HCT116 (cell line): ENCODE data around the gene BEGAIN. TPM values are rescaled to one million over a fixed set of nuclear protein-coding genes. Genes with fewer than 3 reads are reported as not detected.
A peak's percentile ranks its signal among the peaks of the same experiment; 100 is the strongest.

Experiments
- ATAC-seq: fragments of 200-7000 bp; cut with Tn5 transposase; 2 replicates; pipeline ENCODE4 v1.9.1; 2020; ENCODE audit warnings: mild to moderate bottlenecking, moderate library complexity
- BruUV-seq: library from RNA; stranded (reverse); fragments of 400-500 nt; replicated peaks from 2 replicates; lab custom pipeline; 2021; lab: Mats Ljungman, UMichigan
- CTCF ChIA-PET: fragments of 300-600 bp; sonication (Branson Sonifier 250); formaldehyde crosslinking; loops from one replicate; lab custom pipeline; 2021; ENCODE audit warnings: antibody characterized with exemption; lab: Charles Lee
- POLR2A ChIA-PET: fragments of 300-600, 350-600 bp; sonication (Branson Sonifier 250); formaldehyde crosslinking; loops from one replicate; lab custom pipeline; 2021; ENCODE audit warnings: antibody characterized with exemption; lab: Charles Lee
- RAD21 ChIA-PET, 2 experiments: fragments of 300-600 bp; sonication (Branson Sonifier 250); formaldehyde crosslinking; loops; one replicate each; lab custom pipeline; 2023; ENCODE audit warnings: low total read pairs in 2 of 2; ENCODE audit not compliant: uncharacterized antibody in 2 of 2, unreplicated experiment in 2 of 2, low non-redundant PET in 1 of 2; lab: Charles Lee
- DNase-seq: peaks from one replicate; pipeline ENCODE4 v3.0.0-alpha.2; 2010; ENCODE audit warnings: low read depth, low spot score
- H2AFZ ChIP-seq: fragments of 200-600 bp; shearing (Covaris generic), sonication (generic); 2 replicates; pipeline ENCODE4 v1.6.1; 2017; ENCODE audit warnings: low read depth, mixed run types, mixed read lengths, antibody characterized with exemption, low read length; ENCODE audit not compliant: poor library complexity, severe bottlenecking
- H3K27ac ChIP-seq: 2 replicates; pipeline ENCODE4 v1.5.1; 2012; ENCODE audit warnings: low read depth, low read length
- H3K27me3 ChIP-seq: fragments of 200-600 bp; sonication (generic); 2 replicates; pipeline ENCODE4 v1.6.1; 2016; ENCODE audit warnings: mixed run types, low read length, mixed read lengths; ENCODE audit not compliant: insufficient read depth
- H3K36me3 ChIP-seq, 2 experiments: fragments of 200-500 bp in 1 of 2; fragments of 200-600 bp in 1 of 2; sonication (Bioruptor generic) in 1 of 2; sonication (generic) in 1 of 2; 2 replicates each; pipeline versions ENCODE4 v1.5.1 to v1.6.1; 2014 to 2016; ENCODE audit warnings: low read length in 2 of 2, inconsistent platforms in 1 of 2, mixed read lengths in 1 of 2, mixed run types in 1 of 2; ENCODE audit not compliant: insufficient read depth in 2 of 2, control insufficient read depth in 1 of 2
- H3K4me1 ChIP-seq, 2 experiments: fragments of 200-600 bp in 1 of 2; sonication (generic) in 1 of 2; 2 replicates each; pipeline versions ENCODE4 v1.5.1 to v1.6.1; 2012 to 2017; ENCODE audit warnings: low read length in 2 of 2, inconsistent platforms in 1 of 2, mild to moderate bottlenecking in 1 of 2, mixed read lengths in 1 of 2, mixed run types in 1 of 2, moderate library complexity in 1 of 2; ENCODE audit not compliant: insufficient read depth in 2 of 2, control insufficient read depth in 1 of 2
- H3K4me2 ChIP-seq: fragments of 200-600 bp; sonication (generic); 2 replicates; pipeline ENCODE4 v1.6.1; 2017; ENCODE audit warnings: mixed run types, low read length, mixed read lengths
- H3K4me3 ChIP-seq, 2 experiments: fragments of 200-600 bp in 1 of 2; sonication (generic) in 1 of 2; replicated peaks in 1 of 2; 2 replicates each; pipeline ENCODE4 v1.5.1; 2011 to 2016; ENCODE audit warnings: low read length in 2 of 2, control low read depth in 1 of 2, low read depth in 1 of 2, mild to moderate bottlenecking in 1 of 2, mixed read lengths in 1 of 2, mixed run types in 1 of 2
- H3K79me2 ChIP-seq: fragments of 200-600 bp; sonication (generic); 2 replicates; pipeline ENCODE4 v1.6.1; 2017; ENCODE audit warnings: mild to moderate bottlenecking, mixed run types, low read length, moderate library complexity, mixed read lengths; ENCODE audit not compliant: insufficient read depth
- H3K9ac ChIP-seq: fragments of 200-600 bp; sonication (generic); 2 replicates; pipeline ENCODE4 v1.6.1; 2016; ENCODE audit warnings: low read length, mixed read lengths
- H3K9me2 ChIP-seq: fragments of 200-600 bp; sonication (generic), shearing (Covaris generic); 2 replicates; pipeline ENCODE4 v1.6.1; 2017; ENCODE audit warnings: mixed run types, mild to moderate bottlenecking, moderate library complexity; ENCODE audit not compliant: insufficient read depth
- H3K9me3 ChIP-seq, 2 experiments: fragments of 200-500 bp in 1 of 2; fragments of 200-600 bp in 1 of 2; sonication (Bioruptor generic) in 1 of 2; sonication (generic) in 1 of 2; 2 replicates each; pipeline ENCODE4 v1.6.1; 2014 to 2017; ENCODE audit warnings: low read length in 2 of 2, mixed read lengths in 2 of 2, inconsistent platforms in 1 of 2, low read depth in 1 of 2, mild to moderate bottlenecking in 1 of 2, mixed run types in 1 of 2, moderate library complexity in 1 of 2; ENCODE audit not compliant: control insufficient read depth in 1 of 2, insufficient read depth in 1 of 2
- H4K20me1 ChIP-seq: fragments of 200-600 bp; sonication (generic), shearing (Covaris generic); 2 replicates; pipeline ENCODE4 v1.6.1; 2017; ENCODE audit warnings: mixed run types, mild to moderate bottlenecking, moderate library complexity; ENCODE audit not compliant: insufficient read depth
- EGR1 ChIP-seq: IDR thresholded peaks from 2 replicates; pipeline ENCODE4 v1.6.1; 2012; ENCODE audit warnings: low read depth
- JUND ChIP-seq: IDR thresholded peaks from 2 replicates; pipeline ENCODE4 v1.6.1; 2012
- POLR2A ChIP-seq: IDR thresholded peaks from 2 replicates; pipeline ENCODE4 v1.7.0; 2011; ENCODE audit warnings: borderline replicate concordance; ENCODE audit not compliant: insufficient read depth, insufficient read length; ENCODE audit errors: extremely low read depth
- POLR2AphosphoS5 ChIP-seq: IDR thresholded peaks from 2 replicates; pipeline ENCODE4 v1.6.1; 2011; ENCODE audit warnings: mild to moderate bottlenecking, low read depth, low read length, moderate library complexity
- RAD21 ChIP-seq: IDR thresholded peaks from 2 replicates; pipeline ENCODE4 v1.6.1; 2012; ENCODE audit warnings: low read depth, mild to moderate bottlenecking
- SIN3A ChIP-seq: IDR thresholded peaks from 2 replicates; pipeline ENCODE4 v1.6.1; 2012; ENCODE audit warnings: low read depth
- SP1 ChIP-seq: IDR thresholded peaks from 2 replicates; pipeline ENCODE4 v1.6.1; 2012; ENCODE audit warnings: low read depth
- TCF7L2 ChIP-seq: IDR thresholded peaks from 2 replicates; pipeline ENCODE4 v1.7.0; 2011; ENCODE audit warnings: borderline replicate concordance, inconsistent platforms; ENCODE audit not compliant: insufficient read depth, insufficient read length; ENCODE audit errors: extremely low read depth
- ZFX ChIP-seq: fragments of 450-650 bp; IDR thresholded peaks from 2 replicates; pipeline ENCODE4 v1.6.1; 2017
- intact Hi-C: fragments of 100-400 bp; cut with micrococcal nuclease; formaldehyde crosslinking; loops from 2 replicates; pipeline ENCODE4 v1.10.0; 2022
- total RNA-seq: library from RNA; stranded (reverse); gene quantifications from one replicate; pipeline ENCODE4 v1.2.1, GENCODE V29; 2021; ENCODE audit not compliant: unreplicated experiment
- TF ChIP-seq, protein P1 (sequence below): IDR thresholded peaks from 2 replicates; pipeline ENCODE4 v1.6.1; 2012
- TF ChIP-seq, protein P2 (sequence below): IDR thresholded peaks from 2 replicates; pipeline ENCODE4 v1.6.1; 2012; ENCODE audit warnings: low read depth
- TF ChIP-seq, protein P3 (sequence below): IDR thresholded peaks from 2 replicates; pipeline ENCODE4 v1.6.1; 2012

BEGAIN gene
- total RNA-seq, 1 experiment from 2014 or later, result 8.5 TPM

DNA sequence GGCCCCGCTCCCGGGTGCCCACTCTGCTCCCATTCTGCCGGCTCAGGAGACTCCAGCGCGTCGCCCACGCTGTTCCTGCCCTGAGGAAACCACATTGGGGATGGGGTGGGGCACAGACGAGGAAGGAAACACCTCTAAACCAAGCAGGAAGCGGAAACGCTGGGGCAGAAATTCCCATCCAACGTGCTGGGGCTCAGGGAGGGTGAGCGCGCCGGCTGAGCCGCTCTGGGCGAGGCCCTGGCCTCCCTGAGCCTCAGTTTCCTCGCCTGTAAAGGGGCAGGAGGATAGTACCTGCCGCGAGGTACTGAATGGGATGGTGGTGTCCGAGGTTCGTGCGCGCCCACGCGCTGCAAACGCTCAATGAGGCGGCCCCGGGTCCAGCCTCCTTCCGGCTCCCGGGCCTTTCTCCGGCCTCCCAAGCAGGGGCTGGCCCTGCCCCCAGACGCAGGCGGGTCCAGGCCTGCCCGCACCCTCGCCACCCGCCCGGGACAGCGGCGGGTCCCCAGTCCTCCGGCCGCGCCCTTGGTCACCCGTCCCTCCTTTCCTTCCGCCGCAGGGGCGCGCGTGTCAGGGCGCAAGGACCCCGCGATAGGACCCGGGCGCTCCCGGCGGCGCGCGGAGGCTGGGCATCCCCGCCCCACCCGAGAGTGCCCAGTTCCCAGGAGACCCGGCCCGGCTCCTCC lies 673 bp downstream of the BEGAIN start:
- ATAC-seq (peak; percentile 77), DNase-seq (peak; percentile 67)
- no peaks in the 10 kb centered on the region for H3K9me3 ChIP-seq
- ChIA-PET CTCF (no interaction called here), POLR2A (no interaction called here), RAD21 (no interaction called here)
- peak overlapping the region; percentile 60 to 74 for H3K4me3 ChIP-seq
- H3K27me3 ChIP-seq, result no peaks in the 10 kb centered on the region
- H3K79me2 ChIP-seq, result no peaks in the 10 kb centered on the region
- no peak overlapping the region for H2AFZ ChIP-seq
- intact Hi-C loops, result no loop called here
- peak overlapping the region; percentile 88 for H3K4me2 ChIP-seq
- peak overlapping the region; percentile 80 for H3K9ac ChIP-seq
- peaks cover 13 to 28% of the 10 kb centered on the region in 2 experiments; a peak in 3 of 4 replicates for H3K4me1 ChIP-seq
- TSS peak; percentile 80 for BruUV-seq
- TF ChIP-seq RAD21 (no peak), TCF7L2 (no peak), POLR2AphosphoS5 (peak; percentile 93), SIN3A (peak; percentile 58), EGR1 (peak; percentile 91), ZFX (peak; percentile 94), POLR2A (peak; percentile 18), JUND (no peak), SP1 (no peak)
- TF ChIP-seq, protein P1, sequence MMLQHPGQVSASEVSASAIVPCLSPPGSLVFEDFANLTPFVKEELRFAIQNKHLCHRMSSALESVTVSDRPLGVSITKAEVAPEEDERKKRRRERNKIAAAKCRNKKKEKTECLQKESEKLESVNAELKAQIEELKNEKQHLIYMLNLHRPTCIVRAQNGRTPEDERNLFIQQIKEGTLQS, result no peak
- TF ChIP-seq, protein P2, sequence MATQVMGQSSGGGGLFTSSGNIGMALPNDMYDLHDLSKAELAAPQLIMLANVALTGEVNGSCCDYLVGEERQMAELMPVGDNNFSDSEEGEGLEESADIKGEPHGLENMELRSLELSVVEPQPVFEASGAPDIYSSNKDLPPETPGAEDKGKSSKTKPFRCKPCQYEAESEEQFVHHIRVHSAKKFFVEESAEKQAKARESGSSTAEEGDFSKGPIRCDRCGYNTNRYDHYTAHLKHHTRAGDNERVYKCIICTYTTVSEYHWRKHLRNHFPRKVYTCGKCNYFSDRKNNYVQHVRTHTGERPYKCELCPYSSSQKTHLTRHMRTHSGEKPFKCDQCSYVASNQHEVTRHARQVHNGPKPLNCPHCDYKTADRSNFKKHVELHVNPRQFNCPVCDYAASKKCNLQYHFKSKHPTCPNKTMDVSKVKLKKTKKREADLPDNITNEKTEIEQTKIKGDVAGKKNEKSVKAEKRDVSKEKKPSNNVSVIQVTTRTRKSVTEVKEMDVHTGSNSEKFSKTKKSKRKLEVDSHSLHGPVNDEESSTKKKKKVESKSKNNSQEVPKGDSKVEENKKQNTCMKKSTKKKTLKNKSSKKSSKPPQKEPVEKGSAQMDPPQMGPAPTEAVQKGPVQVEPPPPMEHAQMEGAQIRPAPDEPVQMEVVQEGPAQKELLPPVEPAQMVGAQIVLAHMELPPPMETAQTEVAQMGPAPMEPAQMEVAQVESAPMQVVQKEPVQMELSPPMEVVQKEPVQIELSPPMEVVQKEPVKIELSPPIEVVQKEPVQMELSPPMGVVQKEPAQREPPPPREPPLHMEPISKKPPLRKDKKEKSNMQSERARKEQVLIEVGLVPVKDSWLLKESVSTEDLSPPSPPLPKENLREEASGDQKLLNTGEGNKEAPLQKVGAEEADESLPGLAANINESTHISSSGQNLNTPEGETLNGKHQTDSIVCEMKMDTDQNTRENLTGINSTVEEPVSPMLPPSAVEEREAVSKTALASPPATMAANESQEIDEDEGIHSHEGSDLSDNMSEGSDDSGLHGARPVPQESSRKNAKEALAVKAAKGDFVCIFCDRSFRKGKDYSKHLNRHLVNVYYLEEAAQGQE, result no peak
- TF ChIP-seq, protein P3, sequence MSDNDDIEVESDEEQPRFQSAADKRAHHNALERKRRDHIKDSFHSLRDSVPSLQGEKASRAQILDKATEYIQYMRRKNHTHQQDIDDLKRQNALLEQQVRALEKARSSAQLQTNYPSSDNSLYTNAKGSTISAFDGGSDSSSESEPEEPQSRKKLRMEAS, result peak; percentile 92
- H3K36me3 ChIP-seq, result no peaks in the 10 kb centered on the region
- H3K9me2 ChIP-seq, result no peaks in the 10 kb centered on the region
- H3K27ac ChIP-seq, result peak overlapping the region; percentile 85
- no peaks in the 10 kb centered on the region for H4K20me1 ChIP-seq
